T-helper 9 cell (primary cell): ENCODE results near the gene BSG.
"Not testable (repeated sequence)": the region's sequence is repeated elsewhere in the genome, so short reads cannot be mapped to it uniquely, and the experiment has no call there.

ENCODE experiments used
- DNase-seq: peaks from one replicate; pipeline ENCODE4 v3.0.0-alpha.2; 2020

Gene BSG

GRCh38 chr19:589693-590395 is 17.4 kb downstream of the BSG start, which contains the start of gene HCN2:
TSS of gene HCN2 (plus strand) at chr19:589881. CDS start at chr19:589946, 65 bp downstream.
- DNase-seq = no peak

- no peak for DNase-seq
Measured at GRCh38 chr19:590396-590745, 18.0 kb downstream of the BSG start.

GRCh38 chr19:590750-591098 is 18.3 kb downstream of the BSG start:
- no peak for DNase-seq

GRCh38 chr19:591099-591958 is 18.9 kb downstream of the BSG start:
- no peak for DNase-seq

- no peak for DNase-seq
Measured at GRCh38 chr19:592101-592500, 19.7 kb downstream of the BSG start.

GRCh38 chr19:593055-593454 is 20.7 kb downstream of the BSG start:
- DNase-seq = no peak

- DNase-seq = no peak
Measured at GRCh38 chr19:593505-593904, 21.1 kb downstream of the BSG start.

GRCh38 chr19:594265-594870 is 22.0 kb downstream of the BSG start:
- DNase-seq = no peak

GRCh38 chr19:595326-596262 is 23.2 kb downstream of the BSG start:
- DNase-seq = no peak

- no peak for DNase-seq
Measured at GRCh38 chr19:596263-596655, 23.9 kb downstream of the BSG start.

GRCh38 chr19:597406-598315 is 25.3 kb downstream of the BSG start:
- DNase-seq = no peak

- no peak for DNase-seq
Measured at GRCh38 chr19:601310-601709, 28.9 kb downstream of the BSG start.

- no peak for DNase-seq
Measured at GRCh38 chr19:601790-602189, 29.4 kb downstream of the BSG start.

- DNase-seq = no peak
Measured at GRCh38 chr19:602391-603301, 30.2 kb downstream of the BSG start.

- not testable (repeated sequence) for DNase-seq
Measured at GRCh38 chr19:603302-603639, 30.9 kb downstream of the BSG start.

GRCh38 chr19:603779-604178 is 31.4 kb downstream of the BSG start:
- not testable (repeated sequence) for DNase-seq

GRCh38 chr19:604355-604754 is 32.0 kb downstream of the BSG start:
- no peak for DNase-seq

GRCh38 chr19:605061-605971 is 32.9 kb downstream of the BSG start:
- DNase-seq = not testable (repeated sequence)
